ENCODE measurements around the gene ZNF488.

- TF ChIP-seq EZH2 (IDR thresholded peaks at IDR 0.05) (no peak), POLR2AphosphoS5 (IDR thresholded peaks at IDR 0.05; ENCODE audit: borderline replicate concordance, low read depth, low read length) (no peak)
Measured at GRCh38 chr10:47409171-47409865, 25.2 kb upstream of the ZNF488 start.

Data from SK-N-MC (cell line).